PC-3 (cell line): ENCODE data around the gene CHD5. TPM values are rescaled to one million over a fixed set of nuclear protein-coding genes. Genes with fewer than 3 reads are reported as not detected.

Source experiments
- ATAC-seq: fragments of 200-7000 bp; cut with Tn5 transposase; 2 replicates; pipeline ENCODE4 v1.9.1; 2020; ENCODE audit warnings: mild to moderate bottlenecking, moderate library complexity
- BruUV-seq: library from RNA; stranded (reverse); fragments of 400-500 nt; replicated peaks from 2 replicates; lab custom pipeline; 2021; lab: Mats Ljungman, UMichigan
- CTCF ChIA-PET: fragments of 300-600 bp; sonication (Branson Sonifier 250); formaldehyde crosslinking; loops from one replicate; lab custom pipeline; 2022; ENCODE audit warnings: antibody characterized with exemption; lab: Charles Lee
- POLR2A ChIA-PET: fragments of 300-600 bp; sonication (Branson Sonifier 250); formaldehyde crosslinking; loops from one replicate; lab custom pipeline; 2022; ENCODE audit warnings: antibody characterized with exemption; ENCODE audit not compliant: unreplicated experiment; lab: Charles Lee
- DNase-seq: peaks from one replicate; pipeline ENCODE4 v3.0.0-alpha.2; 2015
- H2AFZ ChIP-seq: fragments of 300-600 bp; sonication (generic); 2 replicates; pipeline ENCODE4 v1.6.0; 2016; ENCODE audit warnings: antibody characterized with exemption, low read length
- H3F3A ChIP-seq: fragments of 300-600 bp; sonication (generic); one replicate; pipeline ENCODE4 v1.6.0; 2017; ENCODE audit warnings: antibody characterized with exemption, low read length, control low read depth, mild to moderate bottlenecking; ENCODE audit not compliant: unreplicated experiment
- H3K27ac ChIP-seq: fragments of 300-600 bp; sonication (generic); 2 replicates; pipeline ENCODE4 v1.5.1; 2016; ENCODE audit warnings: mild to moderate bottlenecking, low read length
- H3K27me3 ChIP-seq: fragments of 300-600 bp; sonication (generic); 2 replicates; pipeline ENCODE4 v1.6.1; 2016; ENCODE audit warnings: low read length, mixed read lengths
- H3K36me3 ChIP-seq: fragments of 300-600 bp; sonication (generic); 2 replicates; pipeline ENCODE4 v1.6.1; 2016; ENCODE audit warnings: low read depth, mixed run types, low read length, mixed read lengths
- H3K4me1 ChIP-seq: fragments of 300-600 bp; sonication (generic); 2 replicates; pipeline ENCODE4 v1.5.1; 2016; ENCODE audit warnings: low read length; ENCODE audit not compliant: insufficient read depth
- H3K4me2 ChIP-seq: fragments of 300-600 bp; sonication (generic); 2 replicates; pipeline ENCODE4 v1.6.0; 2016; ENCODE audit warnings: low read length
- H3K4me3 ChIP-seq: fragments of 300-600 bp; sonication (generic); 2 replicates; pipeline ENCODE4 v1.5.1; 2016; ENCODE audit warnings: mild to moderate bottlenecking, low read length, mixed read lengths
- H3K79me2 ChIP-seq: fragments of 300-600 bp; sonication (generic); 2 replicates; pipeline ENCODE4 v1.6.1; 2017; ENCODE audit warnings: low read length, mixed read lengths
- H3K9ac ChIP-seq: fragments of 300-600 bp; sonication (generic); 2 replicates; pipeline ENCODE4 v1.6.0; 2016; ENCODE audit warnings: mild to moderate bottlenecking, low read length
- H3K9me2 ChIP-seq: fragments of 300-600 bp; sonication (generic); replicated peaks from 2 replicates; pipeline ENCODE4 v1.6.1; 2016; ENCODE audit warnings: mixed run types, low read length, mixed read lengths
- H3K9me3 ChIP-seq: fragments of 300-600 bp; sonication (generic); 2 replicates; pipeline ENCODE4 v1.6.1; 2016; ENCODE audit warnings: low read length, mixed read lengths
- H4K20me1 ChIP-seq: fragments of 300-600 bp; sonication (generic); 2 replicates; pipeline ENCODE4 v1.6.1; 2016; ENCODE audit warnings: low read length, mixed read lengths
- CTCF ChIP-seq: fragments of 300-600 bp; sonication (generic); conservative IDR thresholded peaks from 2 replicates; pipeline ENCODE4 v1.5.1; 2017; ENCODE audit warnings: antibody characterized with exemption, low read depth, mild to moderate bottlenecking, low read length
- EZH2 ChIP-seq: fragments of 300-600 bp; sonication (generic); IDR thresholded peaks from one replicate; pipeline ENCODE4 v1.6.1; 2017; ENCODE audit warnings: antibody characterized with exemption, mild to moderate bottlenecking, low read length; ENCODE audit not compliant: unreplicated experiment
- EZH2phosphoT487 ChIP-seq: fragments of 300-600 bp; sonication (generic); IDR thresholded peaks from 2 replicates; pipeline ENCODE4 v1.6.1; 2018; ENCODE audit warnings: mild to moderate bottlenecking, antibody characterized with exemption, low read length, borderline replicate concordance
- intact Hi-C: fragments of 100-400 bp; cut with micrococcal nuclease; formaldehyde crosslinking; loops from 2 replicates; pipeline ENCODE4 v1.9.0; 2023
- total RNA-seq: library from RNA; depleted of rRNA; stranded (reverse); fragments of >200 nt; gene quantifications from 2 replicates; pipeline ENCODE4 v1.2.3, GENCODE V29; 2014

The CHD5 gene
- total RNA-seq, 1 experiment from 2014 or later, result 0.55 TPM

GRCh38 chr1:6209661-6210580, 29.8 kb upstream of the CHD5 start:
- intact Hi-C loops, result loop anchor here (5.0 kb wide), 2 partner anchors 37 to 92 kb away; no protein-coding TSS in a partner anchor
- no TSS peak for BruUV-seq
- peaks cover 34% of the 10 kb centered on the region for H3K79me2 ChIP-seq
- TF ChIP-seq CTCF (peak; percentile 55; the same call in 1 of the 2 replicates), EZH2phosphoT487 (no peak)
- H3K4me1 ChIP-seq, result peaks cover 10% of the 10 kb centered on the region; the same call in 1 of the 2 replicates
- H3K36me3 ChIP-seq, result peaks cover 36% of the 10 kb centered on the region
- H3K4me3 ChIP-seq, result no peak overlapping the region
- no peak overlapping the region for H3K9ac ChIP-seq
- H3K9me2 ChIP-seq, result no peaks in the 10 kb centered on the region
- no peak overlapping the region for H3K27ac ChIP-seq
- no peak for ATAC-seq
- ChIA-PET POLR2A (no interaction called here), CTCF (no interaction called here)
- no peaks in the 10 kb centered on the region for H3K9me3 ChIP-seq
- no peaks in the 10 kb centered on the region for H4K20me1 ChIP-seq
- no peak for DNase-seq
- no peaks in the 10 kb centered on the region for H3F3A ChIP-seq
- no peak overlapping the region for H2AFZ ChIP-seq
- H3K27me3 ChIP-seq, result no peaks in the 10 kb centered on the region
- no peak overlapping the region for H3K4me2 ChIP-seq

GRCh38 chr1:6208723-6209660, 28.9 kb upstream of the CHD5 start:
- ChIA-PET POLR2A (interaction anchor here (0.7 kb wide), 1 partner anchor 8 kb away, joined by 16 read pairs; no protein-coding TSS in a partner anchor), CTCF (no interaction called here)
- no peaks in the 10 kb centered on the region for H3F3A ChIP-seq
- no peak overlapping the region for H3K4me2 ChIP-seq
- H3K79me2 ChIP-seq, result peaks cover 34% of the 10 kb centered on the region
- no peaks in the 10 kb centered on the region for H3K9me3 ChIP-seq
- H3K36me3 ChIP-seq, result peaks cover 36% of the 10 kb centered on the region
- no peak overlapping the region for H3K27ac ChIP-seq
- no peak for ATAC-seq
- H3K4me1 ChIP-seq, result peaks cover 14% of the 10 kb centered on the region; the same call in 1 of the 2 replicates
- no peaks in the 10 kb centered on the region for H3K9me2 ChIP-seq
- H2AFZ ChIP-seq, result no peak overlapping the region
- DNase-seq, result no peak
- intact Hi-C loops, result loop anchor here (5.0 kb wide), 2 partner anchors 38 to 93 kb away; no protein-coding TSS in a partner anchor
- H3K27me3 ChIP-seq, result no peaks in the 10 kb centered on the region
- TF ChIP-seq EZH2phosphoT487 (no peak), EZH2 (no peak), CTCF (no peak)
- H3K4me3 ChIP-seq, result no peak overlapping the region
- no peaks in the 10 kb centered on the region for H4K20me1 ChIP-seq
- BruUV-seq, result no TSS peak
- no peak overlapping the region for H3K9ac ChIP-seq
